Stimulated activated CD4-positive, alpha-beta T cell treated with anti-CD3 and anti-CD28 coated beads, Interleukin-4, amount 100 ng/mL, for 24 hours (primary cell): ENCODE data around the gene PRDM16.
"Not testable (repeated sequence)": the region's sequence is repeated elsewhere in the genome, so short reads cannot be mapped to it uniquely, and the experiment has no call there.

Experiments used
- DNase-seq: peaks from one replicate; pipeline ENCODE4 v3.0.0-alpha.2; 2020

PRDM16 gene

DNA sequence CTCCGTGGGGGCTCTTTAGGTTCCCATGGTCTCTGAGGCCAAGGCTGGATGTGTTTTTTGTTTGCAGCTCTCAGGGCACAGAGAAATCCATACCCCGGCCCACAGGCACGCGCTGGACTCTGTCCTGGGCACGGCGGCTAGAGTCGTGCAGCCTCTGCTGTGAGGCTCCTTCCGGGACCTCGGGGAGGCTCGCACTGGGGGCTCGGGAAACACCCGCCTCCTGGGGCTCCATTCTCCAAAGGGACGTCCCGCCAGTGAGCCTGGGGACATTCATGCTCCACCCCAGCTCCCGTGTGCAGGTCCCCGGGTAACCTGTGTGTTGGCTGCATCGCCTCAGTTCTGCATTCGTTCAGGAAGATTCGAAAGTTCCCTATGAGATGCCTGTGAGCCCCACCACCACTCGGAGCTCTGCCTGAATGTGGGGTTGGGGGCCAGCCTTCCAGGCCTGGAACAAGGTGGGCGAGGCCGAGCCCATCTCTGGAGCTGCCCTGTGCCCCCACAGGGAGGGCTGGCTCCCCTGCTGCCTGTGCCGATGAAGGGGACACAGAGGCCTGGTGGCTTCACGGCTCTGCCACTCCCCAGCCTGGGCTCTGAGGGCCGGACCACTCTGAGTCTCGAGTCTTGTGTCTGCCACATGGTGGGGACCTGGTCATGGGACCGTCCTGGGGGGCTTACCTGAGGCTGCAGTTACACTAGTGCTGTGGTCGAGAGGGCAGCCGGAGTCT lies 203.5 kb downstream of the PRDM16 start:
- no peak for DNase-seq

DNA sequence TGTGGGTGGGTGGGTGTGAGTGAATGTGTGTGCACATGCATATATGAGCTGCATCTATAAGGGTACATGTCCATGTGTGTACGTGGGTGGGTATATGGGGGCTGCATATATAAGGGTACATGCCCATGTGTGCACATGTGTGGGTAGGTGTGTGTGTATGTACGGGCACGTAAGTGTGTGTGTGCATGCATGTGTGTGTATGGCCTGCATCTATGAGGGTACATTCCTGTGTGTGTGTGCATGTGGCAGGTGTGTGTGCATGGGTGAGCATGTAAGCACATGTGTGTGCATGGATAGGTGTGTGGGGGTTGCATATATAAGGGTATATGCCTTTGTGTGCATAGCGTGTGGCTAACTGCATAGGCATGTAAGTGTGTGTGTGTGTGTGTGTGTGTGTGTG lies 204.4 kb downstream of the PRDM16 start:
- DNase-seq = no peak

DNA sequence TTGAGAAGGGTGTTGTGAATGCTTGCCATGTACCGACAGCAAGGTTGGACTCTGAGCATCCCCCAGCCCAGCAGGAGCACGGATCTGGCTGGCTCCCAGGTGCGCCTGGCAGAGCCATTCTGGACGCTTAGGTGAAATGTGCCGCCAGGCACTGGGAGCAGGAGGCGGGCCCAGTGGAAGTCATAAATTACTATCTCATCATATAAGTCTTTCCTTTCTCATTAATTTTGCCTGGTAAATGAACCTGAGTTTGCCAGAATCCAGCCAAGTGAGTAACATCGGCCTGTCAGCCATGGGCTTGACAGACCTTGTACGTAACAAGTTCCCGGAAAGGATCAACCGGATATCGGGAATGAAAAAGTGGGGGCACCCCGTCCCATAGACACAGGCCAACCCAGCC lies 206.0 kb downstream of the PRDM16 start:
- no peak for DNase-seq

DNA sequence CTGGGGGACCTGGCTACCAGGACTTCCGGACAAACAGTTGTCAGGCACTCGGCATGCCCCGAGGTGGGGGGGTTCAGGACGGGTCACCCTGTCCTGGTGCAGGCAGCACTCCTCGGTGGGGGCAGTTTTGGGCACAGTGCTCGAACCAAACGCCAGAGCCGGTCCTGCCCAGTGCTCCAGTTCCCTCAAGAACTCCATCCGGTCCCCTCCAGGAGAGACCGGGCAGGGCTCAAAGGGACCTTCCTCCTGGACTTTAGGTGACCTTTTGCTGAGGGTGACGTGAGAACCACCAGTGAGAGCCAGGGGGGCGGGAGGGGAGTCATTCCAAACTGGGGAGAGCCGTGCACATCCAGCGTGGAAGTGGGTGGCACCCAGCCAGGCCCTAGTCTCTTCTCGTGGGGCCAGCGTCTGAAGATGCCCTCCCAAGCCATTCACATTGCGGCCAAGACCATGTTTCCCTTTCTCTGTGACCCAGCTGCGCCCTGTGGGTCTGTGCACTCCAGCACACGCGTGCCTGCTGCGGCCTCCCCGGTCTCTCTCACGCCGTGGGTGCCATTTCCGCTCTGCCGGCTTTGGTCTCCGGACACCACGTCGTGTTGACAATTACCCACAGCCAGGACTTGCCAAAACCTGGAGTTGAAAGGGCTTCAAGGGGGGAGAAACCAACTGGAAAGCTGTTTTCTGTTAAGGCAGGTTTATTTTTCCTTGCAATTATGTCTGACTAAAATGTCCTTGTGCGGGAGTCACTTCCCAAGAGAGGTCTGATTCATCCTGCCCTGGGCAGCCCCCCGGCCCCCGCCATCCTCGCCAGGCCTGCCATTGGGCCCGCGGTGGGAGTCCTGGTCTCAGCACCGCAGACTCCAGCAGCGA lies 206.7 kb downstream of the PRDM16 start:
- DNase-seq = no peak

DNA sequence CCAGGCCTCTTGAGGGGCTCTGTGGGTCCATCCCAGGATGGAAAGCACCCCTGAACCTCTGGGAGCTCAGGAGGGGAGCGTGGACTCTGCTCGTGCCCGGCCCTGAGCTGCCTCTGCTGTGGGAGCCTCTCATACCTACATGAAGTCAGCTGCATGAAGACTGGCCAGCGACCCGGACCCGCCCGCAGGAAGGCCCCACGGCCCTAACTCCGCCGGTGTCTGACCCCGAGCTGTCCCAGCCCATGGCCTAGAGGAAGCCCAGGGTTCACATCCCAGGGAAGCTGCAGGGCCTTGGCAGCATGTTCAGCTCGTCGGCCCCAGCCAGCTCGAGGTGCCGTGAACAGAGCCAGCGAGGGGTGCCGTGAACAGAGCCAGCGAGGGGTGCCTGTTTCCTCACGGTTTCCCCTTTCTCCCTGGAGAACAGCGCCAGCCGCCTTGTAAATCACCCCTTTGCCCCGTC lies 207.4 kb downstream of the PRDM16 start:
- DNase-seq = no peak

DNA sequence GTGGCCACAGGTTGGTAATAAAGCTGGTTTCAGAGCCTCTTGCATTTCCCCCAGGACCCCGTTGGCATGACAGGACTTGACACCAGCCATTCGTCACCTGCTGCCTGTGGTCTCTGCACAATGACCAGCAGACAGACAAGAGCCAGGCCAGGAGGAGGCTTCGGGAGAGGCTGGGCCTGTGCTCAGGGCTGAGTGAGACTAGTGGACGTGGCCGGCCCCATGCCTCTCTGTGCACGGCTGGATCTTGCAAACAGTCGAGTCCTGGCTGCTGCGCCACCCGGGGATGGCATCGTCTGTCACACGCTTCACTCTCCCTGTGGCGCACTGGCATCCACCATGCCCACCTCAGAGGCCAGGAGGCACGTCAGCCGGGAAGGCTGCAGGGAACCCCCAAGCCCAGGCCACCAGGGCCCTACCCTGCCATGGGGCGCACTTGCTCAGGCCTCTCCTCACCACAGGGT lies 208.0 kb downstream of the PRDM16 start:
- no peak for DNase-seq

DNA sequence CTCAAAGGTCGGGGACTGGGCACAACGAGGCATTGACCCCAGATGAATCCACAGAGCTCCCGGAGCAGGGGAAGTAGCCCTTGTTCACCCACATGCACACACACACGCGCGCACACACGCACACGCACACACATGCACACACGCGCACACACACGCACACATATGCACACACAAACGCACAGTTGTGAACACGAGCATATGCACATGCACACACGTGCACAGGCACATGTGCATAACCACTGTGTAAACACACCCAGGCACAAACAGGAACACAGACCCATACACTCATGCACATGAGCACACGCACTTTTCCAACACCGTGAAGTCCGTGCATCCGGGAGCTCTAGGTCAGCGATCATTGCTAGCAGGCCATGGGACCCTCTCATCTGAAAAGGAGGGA lies 208.6 kb downstream of the PRDM16 start:
- DNase-seq = no peak

DNA sequence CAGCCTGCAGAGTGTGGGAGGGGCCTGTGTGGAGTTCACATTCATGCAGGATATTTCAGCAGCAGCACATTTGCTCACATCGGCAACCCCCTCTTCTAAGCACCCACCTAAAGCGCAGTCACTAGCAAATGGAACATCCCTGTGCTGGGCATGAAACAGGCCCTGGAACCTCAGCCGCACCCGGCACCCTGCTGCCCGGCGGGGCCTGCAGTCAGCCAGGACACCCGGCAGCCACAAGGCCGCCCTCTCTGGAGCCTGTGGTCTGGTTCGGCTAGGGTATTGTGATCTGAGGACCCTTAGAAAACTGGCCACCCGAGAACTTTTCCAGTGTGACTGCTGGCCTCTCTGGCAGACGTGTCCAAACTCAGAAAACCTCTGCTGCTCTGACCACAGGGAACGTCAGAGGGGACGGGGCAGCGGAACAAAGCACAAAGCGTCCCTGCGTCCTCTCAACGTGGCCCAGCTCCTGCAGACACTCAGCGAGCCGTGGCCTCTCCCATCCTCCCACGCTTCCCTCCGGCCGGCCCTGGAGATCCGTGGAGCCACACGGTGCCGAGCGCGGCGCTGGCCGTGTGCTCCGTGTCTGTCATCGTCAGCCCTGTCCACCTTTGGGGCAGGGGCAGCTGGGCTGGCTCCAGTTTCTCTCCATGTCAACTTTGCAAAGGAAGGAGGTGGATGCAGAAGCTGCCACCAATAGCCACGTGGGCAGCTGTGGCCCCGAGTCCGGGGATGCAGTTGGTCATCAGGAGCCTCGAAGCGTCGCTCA lies 209.6 kb downstream of the PRDM16 start:
- no peak for DNase-seq

DNA sequence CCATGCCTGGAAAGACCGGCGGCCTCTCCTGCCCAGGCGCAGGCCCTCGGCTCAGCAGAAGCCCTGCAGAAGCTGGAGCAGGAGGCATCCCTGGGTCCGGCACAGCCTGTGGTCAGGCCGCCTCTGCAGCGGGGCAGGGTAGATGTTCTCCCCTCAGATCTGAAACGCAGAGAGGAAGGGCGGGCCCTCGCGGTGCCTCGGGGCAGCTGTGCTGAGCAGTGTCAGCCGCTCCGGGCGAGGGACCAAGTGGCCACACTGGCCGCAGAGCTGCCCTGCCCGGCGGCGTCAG lies 210.1 kb downstream of the PRDM16 start:
- DNase-seq = no peak

DNA sequence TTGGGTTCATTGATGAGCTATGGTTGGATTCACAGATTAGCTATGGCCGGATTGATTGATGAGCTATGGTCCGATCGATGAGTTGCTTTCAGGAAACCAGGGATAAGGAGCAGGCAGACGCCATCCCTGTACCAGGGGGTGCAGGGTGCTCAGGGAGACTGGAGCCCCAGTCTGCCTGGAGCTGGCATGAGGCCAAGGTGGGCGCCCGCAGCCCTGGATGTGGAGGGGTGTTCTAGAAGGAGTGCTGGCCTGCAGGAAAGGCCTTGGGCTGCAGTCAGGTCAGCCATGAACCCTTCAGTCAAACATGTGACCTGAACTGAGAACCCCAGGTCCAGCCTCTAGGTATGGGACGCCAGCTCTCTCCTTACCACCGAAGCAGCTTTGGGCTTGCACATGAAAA lies 212.7 kb downstream of the PRDM16 start:
- no peak for DNase-seq

DNA sequence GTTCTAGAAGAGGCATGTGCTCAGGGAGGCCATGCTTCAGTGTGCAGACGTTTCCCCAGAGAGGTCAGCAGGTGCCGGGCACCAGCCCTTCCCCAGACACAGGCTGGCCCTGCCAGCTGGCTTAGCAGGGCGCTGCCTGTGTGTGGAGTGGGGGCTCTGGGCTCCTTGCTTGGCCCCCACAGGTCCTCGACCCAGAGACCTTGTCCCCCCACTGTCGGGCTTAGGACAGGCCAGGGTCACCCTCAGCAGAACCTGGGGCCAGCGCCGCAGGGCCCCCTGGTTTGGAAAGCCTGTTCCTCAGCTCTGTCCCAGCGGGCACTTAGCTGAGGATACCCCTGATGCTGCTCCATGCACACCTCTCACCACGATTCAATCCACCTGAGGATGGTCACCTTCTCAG lies 213.2 kb downstream of the PRDM16 start:
- no peak for DNase-seq

DNA sequence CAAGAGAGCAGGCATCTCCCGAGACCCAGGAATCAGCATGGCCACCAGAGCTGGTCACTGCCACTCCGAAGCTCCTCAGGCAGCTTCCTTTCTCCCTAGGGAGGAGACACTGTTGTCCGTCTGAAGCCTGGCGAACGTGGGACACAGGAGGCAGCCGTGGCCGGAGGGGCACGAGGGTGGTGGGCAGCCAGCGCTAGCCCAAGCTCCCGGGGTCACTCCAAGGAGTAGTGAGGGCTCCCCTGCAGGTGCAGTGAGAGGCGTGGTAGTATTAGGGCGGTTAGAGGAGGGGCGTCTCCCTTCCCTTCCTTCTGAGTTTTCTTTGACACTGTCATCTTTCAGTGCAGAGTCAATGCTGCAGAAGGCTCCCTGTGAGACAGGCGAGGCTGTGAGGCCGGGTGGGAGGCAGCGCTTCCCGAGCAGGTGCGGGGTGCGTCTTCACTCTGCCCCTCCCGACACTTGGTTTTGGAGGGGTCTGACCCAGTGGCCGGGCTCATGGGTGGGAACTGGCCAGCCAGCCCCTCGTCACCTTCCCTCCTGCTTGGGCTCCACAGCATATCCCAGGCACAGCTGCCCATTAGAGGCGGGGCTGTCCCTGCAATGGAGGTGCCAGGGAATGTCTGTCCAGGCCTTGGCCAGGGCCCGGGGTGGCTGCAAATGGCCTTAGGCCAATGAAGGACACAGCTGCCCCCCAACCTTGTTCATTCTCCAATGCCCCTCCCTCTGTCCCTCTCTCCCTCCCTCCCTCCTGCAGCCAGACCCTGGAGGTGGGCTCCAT lies 213.8 kb downstream of the PRDM16 start:
- no peak for DNase-seq

DNA sequence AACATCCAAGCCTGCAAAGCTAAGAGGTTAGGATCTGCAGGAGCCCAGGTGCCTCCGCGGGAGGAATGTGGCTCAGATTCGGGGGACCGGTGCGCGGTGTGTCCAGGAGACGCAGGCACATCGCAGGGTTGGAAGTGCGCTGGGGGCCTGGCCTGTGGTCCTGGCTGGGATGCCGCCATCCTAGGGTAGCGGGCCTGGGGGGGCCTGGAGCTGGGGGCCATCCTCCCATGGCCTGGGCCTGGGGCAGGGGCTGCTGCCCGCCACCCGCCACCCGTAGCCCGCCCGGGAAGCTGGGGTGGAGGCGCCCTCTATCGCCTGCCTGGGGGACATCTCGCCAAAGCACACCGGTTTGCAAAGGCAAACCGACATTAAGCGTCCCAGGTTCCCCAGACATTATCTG lies 214.8 kb downstream of the PRDM16 start:
- DNase-seq = no peak

DNA sequence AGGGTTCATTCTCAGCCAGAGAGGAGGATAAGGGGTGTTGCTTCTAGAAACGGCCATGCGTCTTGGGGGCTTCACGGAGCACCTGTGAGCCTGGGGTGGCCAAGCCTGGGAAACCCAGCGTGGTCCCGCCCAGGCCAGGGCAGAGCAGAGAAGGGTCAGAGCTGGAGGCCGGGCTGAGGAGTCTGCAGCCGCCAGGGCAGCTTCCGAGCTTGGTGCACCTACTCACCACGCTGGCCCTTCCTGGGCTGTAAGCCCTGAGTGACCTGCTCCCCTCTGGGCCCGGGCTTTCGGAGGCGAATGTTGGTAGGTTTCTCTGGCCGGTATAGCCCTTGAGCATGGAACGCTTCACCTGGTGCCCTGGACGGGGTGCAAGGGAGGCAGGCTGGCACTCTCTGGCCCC lies 215.7 kb downstream of the PRDM16 start:
- DNase-seq = no peak

DNA sequence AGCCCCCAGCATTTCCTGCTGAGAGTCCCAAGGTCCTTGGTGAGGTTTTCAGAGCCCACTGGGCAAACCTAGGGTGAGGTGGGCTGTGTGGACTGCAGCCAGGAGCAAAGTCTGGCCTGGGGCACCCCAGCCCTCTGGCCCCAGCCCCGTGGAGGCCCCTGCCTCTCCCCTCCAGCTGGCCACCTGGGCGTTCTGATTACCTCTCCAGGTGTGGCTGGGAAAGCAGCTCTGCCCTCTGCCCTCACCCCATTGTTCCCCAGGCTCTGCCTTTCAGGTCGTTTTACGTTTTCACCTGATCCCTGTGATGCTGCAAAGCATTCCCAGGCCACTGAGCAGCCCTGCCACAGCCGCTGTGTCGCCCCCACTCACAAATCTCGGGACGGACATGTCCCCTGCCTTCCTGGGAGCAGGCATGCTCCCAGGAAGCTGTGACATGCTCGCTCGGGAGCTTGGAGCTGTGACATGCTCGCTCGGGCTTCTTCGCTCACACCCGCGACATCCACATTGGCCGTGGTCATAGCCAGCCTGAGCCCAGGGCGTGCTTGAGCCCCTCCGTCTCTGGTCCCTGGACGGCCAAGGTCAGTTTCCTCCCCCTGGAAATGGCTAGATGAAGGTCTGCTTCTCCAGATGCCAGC lies 216.2 kb downstream of the PRDM16 start:
- DNase-seq = no peak

DNA sequence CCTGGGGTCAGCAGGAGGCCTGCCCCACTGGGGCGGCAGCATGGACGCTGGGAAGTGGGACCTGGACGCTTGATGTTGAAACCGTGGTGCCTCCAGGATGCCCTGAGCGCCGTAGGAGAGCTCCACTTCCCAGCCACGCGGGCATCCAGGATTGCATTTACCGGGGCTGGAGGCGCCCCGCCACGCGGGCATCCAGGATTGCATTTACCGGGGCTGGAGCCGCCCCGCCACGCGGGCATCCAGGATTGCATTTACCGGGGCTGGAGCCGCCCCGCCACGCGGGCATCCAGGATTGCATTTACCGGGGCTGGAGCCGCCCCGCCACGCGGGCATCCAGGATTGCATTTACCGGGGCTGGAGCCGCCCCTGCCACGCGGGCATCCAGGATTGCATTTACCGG lies 218.1 kb downstream of the PRDM16 start:
- not testable (repeated sequence) for DNase-seq

DNA sequence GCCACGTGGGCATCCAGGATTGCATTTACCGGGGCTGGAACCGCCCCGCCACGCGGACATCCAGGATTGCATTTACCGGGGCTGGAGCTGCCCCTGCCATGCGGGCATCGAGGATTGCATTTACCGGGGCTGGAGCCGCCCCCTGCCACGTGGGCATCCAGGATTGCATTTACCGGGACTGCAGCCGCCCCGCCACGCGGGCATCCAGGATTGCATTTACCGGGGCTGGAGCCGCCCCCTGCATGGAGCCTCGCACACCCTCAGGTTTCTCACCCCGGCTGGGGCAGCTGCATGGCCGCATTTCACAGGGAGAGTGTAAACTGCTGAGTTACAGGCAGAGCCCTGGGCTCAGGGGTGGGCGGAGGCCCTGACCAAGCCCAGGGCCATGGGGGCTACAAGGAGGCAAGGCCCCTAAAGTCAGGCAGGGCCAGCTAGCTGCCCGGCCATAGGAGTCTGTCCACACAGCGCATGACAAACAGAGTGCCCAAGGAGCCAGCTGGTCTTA lies 218.7 kb downstream of the PRDM16 start:
- no peak for DNase-seq

DNA sequence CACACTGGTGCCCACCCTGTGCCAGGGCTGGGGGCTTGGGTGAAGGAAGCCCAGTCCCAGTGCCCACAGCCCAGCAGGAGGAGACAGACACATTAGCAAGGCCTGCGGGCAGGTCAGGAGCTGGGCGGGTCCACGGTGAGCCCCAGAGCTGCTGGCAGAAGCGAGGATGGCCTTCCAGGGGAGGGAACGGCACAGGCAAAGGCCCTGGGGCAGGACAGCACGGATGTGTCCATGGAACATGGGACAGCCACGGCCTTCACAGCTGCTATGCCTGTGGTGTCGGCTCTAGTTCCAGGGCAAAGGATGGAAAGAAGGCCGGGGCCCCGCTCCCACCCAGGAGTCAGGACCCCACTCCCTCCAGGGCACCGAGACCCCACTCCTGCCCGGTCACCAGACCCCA lies 220.5 kb downstream of the PRDM16 start:
- DNase-seq = no peak

DNA sequence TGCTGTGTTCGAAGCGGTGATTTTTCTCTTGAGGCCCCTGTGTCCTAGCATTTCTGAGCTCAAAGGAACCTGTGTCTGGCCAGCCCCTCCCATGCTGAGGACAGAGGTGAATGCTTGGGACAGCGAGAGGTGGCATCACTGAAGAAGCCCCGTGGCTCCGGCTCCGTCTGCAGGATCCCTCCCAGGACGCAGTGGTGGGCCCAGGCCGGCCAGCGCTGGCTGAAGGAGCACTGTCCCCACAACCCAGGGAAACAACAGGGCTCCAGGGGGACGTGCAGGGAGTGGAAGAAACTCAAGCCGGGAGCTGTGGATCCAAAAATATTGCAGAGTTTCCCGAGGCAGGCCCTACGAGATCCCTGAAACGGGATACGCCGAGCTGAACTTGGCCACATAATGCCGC lies 221.4 kb downstream of the PRDM16 start:
- no peak for DNase-seq

DNA sequence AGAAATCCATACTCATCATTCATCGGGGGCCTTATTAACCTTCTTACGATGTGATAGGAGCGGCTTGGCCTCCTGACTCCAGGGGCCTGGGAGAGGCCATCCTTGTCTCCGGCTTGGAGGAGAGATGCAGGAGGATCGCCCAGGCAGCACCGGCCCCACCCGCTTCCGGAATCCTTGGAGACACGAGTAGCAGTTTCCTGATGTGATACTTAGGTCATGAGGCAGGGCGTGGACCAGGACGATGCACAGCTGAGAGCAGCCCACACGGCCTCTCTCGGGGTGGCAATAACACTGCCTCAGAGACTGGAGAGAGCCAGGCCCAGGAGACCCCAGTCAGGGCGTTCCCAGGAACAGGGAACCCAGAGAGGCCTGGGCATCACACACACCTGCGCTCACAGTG lies 221.9 kb downstream of the PRDM16 start:
- DNase-seq = no peak

DNA sequence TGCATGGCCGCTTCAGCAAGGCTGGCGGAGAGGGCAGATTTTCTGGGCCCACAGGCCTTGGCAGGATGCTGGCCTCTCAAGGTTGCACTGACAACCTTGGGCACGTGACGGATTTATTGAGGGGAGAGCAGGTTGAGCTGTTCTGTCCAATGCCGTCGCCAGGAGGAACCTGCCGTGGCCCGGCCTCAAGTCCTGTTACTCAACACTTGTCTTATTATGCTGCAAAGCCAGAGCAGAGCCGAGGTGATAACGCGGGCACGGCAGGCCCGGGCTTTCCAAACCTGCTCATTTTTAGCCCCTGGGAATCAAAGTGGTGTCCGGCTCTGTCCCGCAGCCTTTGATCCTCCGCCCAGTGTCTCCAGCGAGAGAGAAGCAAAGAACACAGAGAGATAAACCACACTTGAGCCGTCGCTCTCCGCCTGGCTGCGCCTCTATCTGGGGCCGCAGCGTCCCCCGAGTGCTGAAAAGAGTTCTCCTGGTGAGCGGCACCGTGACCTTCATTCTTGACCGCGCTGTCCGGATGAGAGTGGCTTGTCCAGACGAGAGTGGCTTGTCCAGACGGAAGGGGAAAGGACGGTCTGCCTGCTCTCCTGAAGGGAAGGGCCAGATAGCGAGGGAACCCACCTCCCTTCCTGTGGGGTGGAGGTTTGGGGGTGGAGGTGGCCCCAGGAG lies 223.2 kb downstream of the PRDM16 start:
- no peak for DNase-seq
